Pancreas (tissue), 10 donors: Measurements from ENCODE around the gene CTNNA3. TPM values are rescaled to one million over a fixed set of nuclear protein-coding genes. Genes with fewer than 3 reads are reported as not detected.

Experiments used
- ATAC-seq, 4 donors: fragments of 200-7000 bp; cut with Tn5 transposase; one replicate each; pipeline versions ENCODE4 v1.8.0 to v1.9.1; 2020; ENCODE audit warnings: mild to moderate bottlenecking in 4 of 4, moderate library complexity in 4 of 4
- DNase-seq, 6 donors: peaks; one replicate each; pipeline ENCODE4 v3.0.0-alpha.2; 2020
- FAIRE-seq: peaks from 2 replicates; lab custom pipeline; 2012; peaks lifted over from hg19 to GRCh38; lab: Jason Lieb, UNC
- H3K27ac ChIP-seq, 4 donors: fragments of 200-600 bp; sonication (generic); 1 replicate in 3 of 4; 2 replicates in 1 of 4; pipeline versions ENCODE4 v1.5.0 to v1.8.0; 2020
- H3K27me3 ChIP-seq, 4 donors: fragments of 200-600 bp; one replicate each; pipeline ENCODE4 v1.8.0; 2021
- H3K36me3 ChIP-seq, 3 donors: fragments of 200-600 bp; sonication (generic) in 1 of 3; one replicate each; pipeline versions ENCODE4 v1.5.0 to v1.8.0; 2020 to 2021
- H3K4me1 ChIP-seq, 3 donors: fragments of 200-600 bp; one replicate each; pipeline ENCODE4 v1.8.0; 2021
- H3K4me3 ChIP-seq, 4 donors: fragments of 200-600 bp; sonication (generic) in 2 of 4; one replicate each; pipeline versions ENCODE4 v1.5.0 to v1.8.0; 2020 to 2021
- H3K9me3 ChIP-seq, 4 donors: fragments of 200-600 bp; one replicate each; pipeline ENCODE4 v1.8.0; 2021
- CTCF ChIP-seq, 4 donors: fragments of 200-600 bp; sonication (generic) in 3 of 4; IDR thresholded peaks; one replicate each; pipeline versions ENCODE4 v1.5.0 to v1.8.0; 2021; ENCODE audit warnings: antibody characterized with exemption in 4 of 4
- WGBS, 2 donors: extraction: QIAGEN DNeasy Blood & Tissue Kit; methylation state at CpG; one replicate each; pipeline ENCODE4 v1.1.7; 2013; 5-methylcytosine and 5-hydroxymethylcytosine counted together
- intact Hi-C, 3 donors: fragments of 100-400 bp; cut with DNase I; formaldehyde crosslinking; loops; one replicate each; pipeline versions ENCODE4 v1.11.1 to v1.14.2; 2022
- polyA plus RNA-seq, 2 donors: library from polyadenylated mRNA; stranded (reverse); fragments of 200-250 nt; gene quantifications; one replicate each; pipeline ENCODE4 v1.2.3, GENCODE V29; 2013
- total RNA-seq, 6 donors: library from RNA; stranded (reverse); fragmentation: NEBNext Ultra II Directional in 4 of 6; extraction: Animal tissue kit (Norgen Biotek cat#: 25700) in 4 of 6; gene quantifications; one replicate each; pipeline versions ENCODE4 v1.2.1 to v1.2.4, GENCODE V29; 2021 to 2023
- donor health status: healthy with polysubstance abuse.
- donor health status: DM: no; HTN: no; CAD: no; lungs with moderate emphysema.
- donor health status: DM: no; HTN: no; CAD: no.
- donor health status: control.
- donor health status: control.
- donor health status: Bipolar disorder and iron deficiency.
- donor health status: DM: yes; HTN: yes; CAD: no.
- donor health status: DM: no; HTN: no; CAD: no.
- donor health status: DM: no; HTN: no; CAD: no.
- donor health status: DM: yes; HTN: yes; CAD: no.

The CTNNA3 gene
- total and polyA plus RNA-seq, 8 donors, result 0.02 to 0.83 (median 0.21) TPM

- intact Hi-C loops, result no loop called here
- FAIRE-seq, result no peak
- no peak for TF ChIP-seq CTCF (IDR thresholded peaks at IDR 0.05)
- H3K36me3 ChIP-seq, result no peaks in the 10 kb centered on the region
- no peaks in the 10 kb centered on the region for H3K9me3 ChIP-seq
- no peak overlapping the region for H3K4me3 ChIP-seq
- H3K27me3 ChIP-seq, result no peaks in the 10 kb centered on the region
- no peaks in the 10 kb centered on the region for H3K4me1 ChIP-seq
- ATAC-seq, result no peak
- no peak overlapping the region for H3K27ac ChIP-seq
- DNase-seq, result no peak
Observed at GRCh38 chr10:66782144-66782543, 913.9 kb downstream of the CTNNA3 start.

- no peaks in the 10 kb centered on the region for H3K4me1 ChIP-seq
- H3K27me3 ChIP-seq, result no peaks in the 10 kb centered on the region
- no peaks in the 10 kb centered on the region for H3K9me3 ChIP-seq
- intact Hi-C loops, result no loop called here
- WGBS, 2 donors, result 74 to 87% methylated on average over 3 of the region's 3 CpGs
- no peak for ATAC-seq
- no peak for TF ChIP-seq CTCF (IDR thresholded peaks at IDR 0.05)
- H3K36me3 ChIP-seq, result no peaks in the 10 kb centered on the region
- no peak for DNase-seq
- FAIRE-seq, result no peak
- no peak overlapping the region for H3K4me3 ChIP-seq
- H3K27ac ChIP-seq, result no peak overlapping the region
Observed at GRCh38 chr10:66780796-66781195, 915.2 kb downstream of the CTNNA3 start.

GRCh38 chr10:66778351-66778750 lies 917.6 kb downstream of the CTNNA3 start:
- Histone ChIP-seq H3K4me1 (no peaks in the 10 kb centered on the region), H3K27ac (no peak overlapping the region), H3K27me3 (no peaks in the 10 kb centered on the region), H3K4me3 (no peak overlapping the region), H3K36me3 (no peaks in the 10 kb centered on the region), H3K9me3 (no peaks in the 10 kb centered on the region)
- intact Hi-C loops, result no loop called here
- no peak for TF ChIP-seq CTCF (IDR thresholded peaks at IDR 0.05)
- WGBS, 2 donors, result 52 to 66% methylated on average over 4 of the region's 4 CpGs
- no peak for FAIRE-seq
- no peak for DNase-seq
- ATAC-seq, result no peak

- WGBS, 2 donors, result 86 to 90% methylated on average over 2 of the region's 2 CpGs
- no peak for TF ChIP-seq CTCF (IDR thresholded peaks at IDR 0.05)
- Histone ChIP-seq H3K27me3 (no peaks in the 10 kb centered on the region), H3K4me1 (no peaks in the 10 kb centered on the region), H3K4me3 (no peak overlapping the region), H3K36me3 (no peaks in the 10 kb centered on the region), H3K27ac (no peak overlapping the region), H3K9me3 (no peaks in the 10 kb centered on the region)
- DNase-seq (no peak), FAIRE-seq (no peak), ATAC-seq (no peak)
- intact Hi-C loops, result no loop called here
Observed at GRCh38 chr10:66777665-66778064, 918.3 kb downstream of the CTNNA3 start.

GRCh38 chr10:66773472-66773817 lies 922.5 kb downstream of the CTNNA3 start:
- ATAC-seq (no peak), FAIRE-seq (no peak), DNase-seq (no peak)
- Histone ChIP-seq H3K4me3 (no peak overlapping the region), H3K36me3 (no peaks in the 10 kb centered on the region), H3K27ac (no peak overlapping the region), H3K4me1 (no peaks in the 10 kb centered on the region), H3K9me3 (no peaks in the 10 kb centered on the region), H3K27me3 (no peaks in the 10 kb centered on the region)
- WGBS, 2 donors, result 78 to 83% methylated on average over 7 of the region's 7 CpGs
- no peak for TF ChIP-seq CTCF (IDR thresholded peaks at IDR 0.05)
- intact Hi-C loops, result no loop called here
